GM19395 (cell line): ENCODE data around the gene CAMTA1.

Source experiments
- ATAC-seq: cut with Tn5 transposase; IDR thresholded peaks from one replicate; pipeline ENCODE4 v1.9.1; 2021; ENCODE audit warnings: mild to moderate bottlenecking, moderate library complexity; ENCODE audit not compliant: unreplicated experiment

Gene CAMTA1

GRCh38 chr1:7716506-7716905 is 931.3 kb downstream of the CAMTA1 start:
- ATAC-seq: no peak

- ATAC-seq: no peak
Observed at GRCh38 chr1:7717748-7718368, 932.6 kb downstream of the CAMTA1 start.

GRCh38 chr1:7719468-7720094 is 934.3 kb downstream of the CAMTA1 start:
- no peak for ATAC-seq

GRCh38 chr1:7721940-7722669 is 936.9 kb downstream of the CAMTA1 start:
- no peak for ATAC-seq

GRCh38 chr1:7722670-7723012 is 937.4 kb downstream of the CAMTA1 start:
- no peak for ATAC-seq

GRCh38 chr1:7726623-7727022 is 941.4 kb downstream of the CAMTA1 start:
- ATAC-seq: no peak

- no peak for ATAC-seq
Observed at GRCh38 chr1:7727809-7728471, 942.7 kb downstream of the CAMTA1 start.

GRCh38 chr1:7729761-7730160 is 944.5 kb downstream of the CAMTA1 start:
- ATAC-seq: no peak

- no peak for ATAC-seq
Observed at GRCh38 chr1:7732331-7732730, 947.1 kb downstream of the CAMTA1 start.

GRCh38 chr1:7733276-7733675 is 948.0 kb downstream of the CAMTA1 start:
- no peak for ATAC-seq

- no peak for ATAC-seq
Observed at GRCh38 chr1:7738044-7738443, 952.8 kb downstream of the CAMTA1 start.

- ATAC-seq: no peak
Observed at GRCh38 chr1:7743346-7743745, 958.1 kb downstream of the CAMTA1 start.

- no peak for ATAC-seq
Observed at GRCh38 chr1:7744882-7745281, 959.6 kb downstream of the CAMTA1 start.

- ATAC-seq: no peak
Observed at GRCh38 chr1:7745783-7746182, 960.5 kb downstream of the CAMTA1 start.

GRCh38 chr1:7747605-7748004 is 962.4 kb downstream of the CAMTA1 start:
- no peak for ATAC-seq

- ATAC-seq: no peak
Observed at GRCh38 chr1:7749126-7749525, 963.9 kb downstream of the CAMTA1 start.

- ATAC-seq: no peak
Observed at GRCh38 chr1:7751174-7751573, 965.9 kb downstream of the CAMTA1 start.

GRCh38 chr1:7752512-7753417 is 967.5 kb downstream of the CAMTA1 start:
- no peak for ATAC-seq

- no peak for ATAC-seq
Observed at GRCh38 chr1:7753641-7754040, 968.4 kb downstream of the CAMTA1 start.

GRCh38 chr1:7754234-7754633 is 969.0 kb downstream of the CAMTA1 start:
- no peak for ATAC-seq

GRCh38 chr1:7755448-7755847 is 970.2 kb downstream of the CAMTA1 start:
- ATAC-seq: no peak
